H1 (cell line): Measurements from ENCODE around the gene GPC6. TPM values are rescaled to one million over a fixed set of nuclear protein-coding genes. Genes with fewer than 3 reads are reported as not detected.

ENCODE experiments used
- CTCF ChIA-PET: fragments of 300-600 bp; sonication (Branson Sonifier 250); formaldehyde crosslinking; loops from one replicate; lab custom pipeline; 2021; ENCODE audit not compliant: partially characterized antibody; lab: Charles Lee
- POLR2A ChIA-PET: fragments of 300-600 bp; sonication (Branson Sonifier 250); formaldehyde crosslinking; loops from one replicate; lab custom pipeline; 2021; ENCODE audit warnings: inconsistent platforms; ENCODE audit not compliant: partially characterized antibody; lab: Charles Lee
- DNase-seq, 2 experiments: peaks; one replicate each; pipeline versions ENCODE4 v3.0.0 to v3.0.0-alpha.2; 2010 to 2022; ENCODE audit warnings: low spot score in 2 of 2, low read depth in 1 of 2, mixed read lengths in 1 of 2
- FAIRE-seq: peaks from 2 replicates; lab custom pipeline; 2011; peaks lifted over from hg19 to GRCh38; lab: Jason Lieb, UNC
- H2AFZ ChIP-seq: 2 replicates; pipeline ENCODE4 v1.8.1; 2012; ENCODE audit warnings: low read length, inconsistent platforms
- H2AK5ac ChIP-seq: 2 replicates; pipeline ENCODE4 v1.6.1; 2013; ENCODE audit warnings: low read depth, low read length
- H2BK120ac ChIP-seq: replicated peaks from 2 replicates; pipeline ENCODE3; 2013; ENCODE audit warnings: low read depth, low read length, inconsistent platforms
- H2BK12ac ChIP-seq: 2 replicates; pipeline ENCODE4 v1.6.1; 2013; ENCODE audit warnings: low read depth, low read length
- H2BK15ac ChIP-seq: 2 replicates; pipeline ENCODE4 v1.6.1; 2013; ENCODE audit warnings: low read length
- H2BK20ac ChIP-seq: 2 replicates; pipeline ENCODE4 v1.6.1; 2013; ENCODE audit warnings: low read length
- H2BK5ac ChIP-seq: 2 replicates; pipeline ENCODE4 v1.6.1; 2013; ENCODE audit warnings: low read depth, low read length
- H3K14ac ChIP-seq: 2 replicates; pipeline ENCODE4 v1.6.1; 2013; ENCODE audit warnings: inconsistent platforms; ENCODE audit not compliant: insufficient read length
- H3K18ac ChIP-seq: 2 replicates; pipeline ENCODE4 v1.6.1; 2013; ENCODE audit warnings: low read length; ENCODE audit errors: extremely low read depth
- H3K23ac ChIP-seq: 2 replicates; pipeline ENCODE4 v1.6.1; 2013; ENCODE audit warnings: inconsistent platforms; ENCODE audit not compliant: insufficient read length
- H3K23me2 ChIP-seq: 2 replicates; pipeline ENCODE4 v1.6.1; 2013; ENCODE audit warnings: low read depth, low read length
- H3K27ac ChIP-seq: 2 replicates; pipeline ENCODE4 v1.6.1; 2011; ENCODE audit warnings: low read depth, low read length, inconsistent platforms
- H3K27me3 ChIP-seq, 4 experiments: replicated peaks in 1 of 4; 1 replicate in 1 of 4; 2 replicates in 3 of 4; pipeline versions ENCODE4 v1.6.1 to v1.8.1; 2011 to 2013; ENCODE audit warnings: low read length in 3 of 4, mild to moderate bottlenecking in 3 of 4, inconsistent platforms in 2 of 4, mixed read lengths in 2 of 4, moderate library complexity in 1 of 4; ENCODE audit not compliant: control insufficient read depth in 3 of 4, insufficient read depth in 3 of 4; ENCODE audit errors: extremely low read depth in 1 of 4
- H3K36me3 ChIP-seq, 4 experiments: 2 replicates each; pipeline versions ENCODE4 v1.6.1 to v1.8.1; 2011 to 2013; ENCODE audit warnings: mild to moderate bottlenecking in 4 of 4, low read length in 3 of 4, moderate library complexity in 2 of 4, control low read depth in 1 of 4, inconsistent platforms in 1 of 4; ENCODE audit not compliant: insufficient read depth in 4 of 4, control insufficient read depth in 2 of 4
- H3K4ac ChIP-seq: replicated peaks from 2 replicates; pipeline ENCODE3; 2013; ENCODE audit warnings: low read length, low read depth, mixed read lengths, inconsistent platforms; ENCODE audit not compliant: insufficient read length
- H3K4me1 ChIP-seq, 4 experiments: replicated peaks in 1 of 4; 1 replicate in 1 of 4; 2 replicates in 3 of 4; pipeline versions ENCODE4 v1.6.1 to v1.8.1; 2011 to 2013; ENCODE audit warnings: low read length in 3 of 4, inconsistent platforms in 2 of 4, mixed read lengths in 1 of 4; ENCODE audit not compliant: insufficient read depth in 4 of 4, control insufficient read depth in 3 of 4
- H3K4me2 ChIP-seq, 2 experiments: 2 replicates each; pipeline versions ENCODE4 v1.6.1 to v1.8.1; 2011 to 2013; ENCODE audit warnings: low read depth in 2 of 2, low read length in 2 of 2, control low read depth in 1 of 2, inconsistent platforms in 1 of 2, mild to moderate bottlenecking in 1 of 2; ENCODE audit not compliant: insufficient read depth in 1 of 2
- H3K4me3 ChIP-seq, 4 experiments: fragments of 200-600, 300-600 bp in 1 of 4; sonication (generic), shearing (Covaris generic), sonication (Bioruptor Twin) in 1 of 4; 2 replicates each; pipeline versions ENCODE4 v1.5.1 to v1.8.1; 2011 to 2016; ENCODE audit warnings: low read length in 4 of 4, low read depth in 3 of 4, control low read depth in 2 of 4, inconsistent platforms in 2 of 4, mild to moderate bottlenecking in 2 of 4, mixed read lengths in 1 of 4, moderate library complexity in 1 of 4; ENCODE audit not compliant: insufficient read depth in 2 of 4; ENCODE audit errors: extremely low read depth in 1 of 4
- H3K56ac ChIP-seq: replicated peaks from 2 replicates; pipeline ENCODE3; 2013; ENCODE audit warnings: low read depth, mild to moderate bottlenecking, mixed read lengths, low read length, inconsistent platforms; ENCODE audit not compliant: insufficient read length
- H3K79me1 ChIP-seq: 2 replicates; pipeline ENCODE4 v1.6.1; 2013; ENCODE audit warnings: low read depth, low read length, control low read depth
- H3K79me2 ChIP-seq, 2 experiments: 2 replicates each; pipeline versions ENCODE4 v1.6.1 to v1.8.1; 2012 to 2013; ENCODE audit warnings: low read length in 2 of 2, mild to moderate bottlenecking in 2 of 2, inconsistent platforms in 1 of 2; ENCODE audit not compliant: insufficient read depth in 2 of 2, control insufficient read depth in 1 of 2
- H3K9ac ChIP-seq, 4 experiments: replicated peaks in 1 of 4; 1 replicate in 1 of 4; 2 replicates in 3 of 4; pipeline versions ENCODE4 v1.6.1 to v1.8.1; 2011 to 2013; ENCODE audit warnings: low read depth in 3 of 4, low read length in 3 of 4, control low read depth in 2 of 4, mild to moderate bottlenecking in 2 of 4, moderate library complexity in 2 of 4, inconsistent platforms in 1 of 4; ENCODE audit errors: extremely low read depth in 1 of 4
- H3K9me3 ChIP-seq, 2 experiments: 2 replicates each; pipeline versions ENCODE4 v1.6.1 to v1.8.1; 2012 to 2013; ENCODE audit warnings: mild to moderate bottlenecking in 2 of 2, moderate library complexity in 2 of 2, control low read depth in 1 of 2, inconsistent platforms in 1 of 2, low read depth in 1 of 2, low read length in 1 of 2, mixed read lengths in 1 of 2; ENCODE audit not compliant: insufficient read depth in 2 of 2
- H4K20me1 ChIP-seq, 2 experiments: replicated peaks in 1 of 2; 2 replicates each; pipeline versions ENCODE3 to v1.8.1; 2011 to 2013; ENCODE audit warnings: inconsistent platforms in 2 of 2, low read length in 2 of 2, mild to moderate bottlenecking in 1 of 2; ENCODE audit not compliant: insufficient read depth in 2 of 2, control insufficient read depth in 1 of 2
- H4K5ac ChIP-seq: 2 replicates; pipeline ENCODE4 v1.6.1; 2013; ENCODE audit warnings: low read length, low read depth, mixed read lengths, inconsistent platforms; ENCODE audit not compliant: insufficient read length
- H4K8ac ChIP-seq: 2 replicates; pipeline ENCODE4 v1.8.0; 2013; ENCODE audit warnings: mild to moderate bottlenecking, moderate library complexity, low read length, inconsistent platforms; ENCODE audit not compliant: insufficient read depth; ENCODE audit errors: extremely low read depth
- H4K91ac ChIP-seq: replicated peaks from 2 replicates; pipeline ENCODE3; 2013; ENCODE audit warnings: low read length, mixed read lengths, inconsistent platforms; ENCODE audit not compliant: insufficient read length
- GTF2F1 ChIP-seq: IDR thresholded peaks from 2 replicates; pipeline ENCODE4 v1.6.1; 2012; ENCODE audit warnings: low read depth, low read length, improper control_type of control experiment, borderline replicate concordance
- SP1 ChIP-seq: IDR thresholded peaks from 2 replicates; pipeline ENCODE4 v1.6.1; 2011; ENCODE audit warnings: low read depth, low read length
- polyA plus RNA-seq, 7 experiments: library from polyadenylated mRNA; depleted of rRNA in 3 of 7; stranded (reverse) in 5 of 7; unstranded in 2 of 7; fragments of >200 nt in 5 of 7; fragments of 200-250 nt in 2 of 7; gene quantifications; 1 replicate in 5 of 7; 2 replicates in 1 of 7; 4 replicates in 1 of 7; pipeline versions ENCODE4 v1.2.1 to v1.2.3, GENCODE V29; 2011 to 2013; ENCODE audit warnings: missing spikeins in 2 of 7, mixed read lengths in 2 of 7
- total RNA-seq: library from RNA; stranded (reverse); fragmentation: NEBNext Ultra II Directional; extraction: Animal tissue kit (Norgen Biotek cat#: 25700); gene quantifications from 2 replicates; pipeline ENCODE4 v1.2.1, GENCODE V29; 2021

Gene GPC6
- total and polyA plus RNA-seq, 2 of the 8 experiments (the other 6 are each of a cell fraction or from before 2014, with no cell fraction given): 5.4 to 12.0 TPM

DNA sequence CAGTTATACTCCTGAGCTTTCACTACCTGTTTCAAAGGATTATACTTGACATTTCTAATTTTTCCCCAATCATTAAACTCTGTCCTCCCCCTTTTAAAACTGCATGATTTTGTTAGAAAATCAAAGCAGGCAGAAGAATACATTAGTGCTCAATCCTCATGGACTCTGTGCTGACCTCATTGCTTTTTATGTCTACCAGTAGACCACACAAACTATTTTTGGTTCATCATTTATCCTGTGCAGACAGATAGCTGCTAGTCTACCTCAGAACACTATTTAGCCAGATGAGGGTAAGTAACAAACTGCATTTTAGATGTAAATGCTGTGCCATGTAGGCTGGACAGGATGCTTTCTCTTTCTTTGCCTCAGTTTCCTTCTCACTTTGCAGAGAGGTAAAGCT lies 1016.9 kb downstream of the GPC6 start:
- Histone ChIP-seq H2AFZ (no peak overlapping the region), H3K23ac (no peak overlapping the region), H3K27ac (no peak overlapping the region), H3K9me3 (no peaks in the 10 kb centered on the region), H3K56ac (no peak overlapping the region), H2AK5ac (no peak overlapping the region), H3K4me1 (no peaks in the 10 kb centered on the region), H4K5ac (no peak overlapping the region), H2BK20ac (no peak overlapping the region), H2BK15ac (no peak overlapping the region), H2BK5ac (no peak overlapping the region), H4K91ac (no peak overlapping the region), H3K27me3 (no peaks in the 10 kb centered on the region), H3K4me3 (no peak overlapping the region), H2BK120ac (no peak overlapping the region), H3K79me2 (no peaks in the 10 kb centered on the region), H3K18ac (no peak overlapping the region), H3K14ac (no peak overlapping the region), H2BK12ac (no peak overlapping the region), H3K4me2 (no peak overlapping the region), H4K20me1 (no peaks in the 10 kb centered on the region), H3K9ac (no peak overlapping the region), H4K8ac (no peak overlapping the region), H3K79me1 (no peaks in the 10 kb centered on the region), H3K36me3 (no peaks in the 10 kb centered on the region), H3K23me2 (no peaks in the 10 kb centered on the region), H3K4ac (no peak overlapping the region)
- CTCF ChIA-PET: interaction anchor here (0.6 to 1.5 kb wide), 2 partner anchors 37 to 1012 kb away, joined by 3 read pairs; no protein-coding TSS in a partner anchor
- FAIRE-seq (no peak), DNase-seq (no peak)
- POLR2A ChIA-PET: interaction anchor here (1.3 kb wide), 1 partner anchor 8 kb away, joined by 3 read pairs; no protein-coding TSS in a partner anchor
- TF ChIP-seq SP1: no peak
- no peak for TF ChIP-seq GTF2F1
